ENCODE results near the gene NFATC2IP. TPM values are rescaled to one million over a fixed set of nuclear protein-coding genes. Genes with fewer than 3 reads are reported as not detected.

The NFATC2IP gene
- total and polyA plus RNA-seq, 2 of the 8 experiments (the other 6 are each of a cell fraction or from before 2014, with no cell fraction given), result 54.4 to 71.5 TPM

DNA sequence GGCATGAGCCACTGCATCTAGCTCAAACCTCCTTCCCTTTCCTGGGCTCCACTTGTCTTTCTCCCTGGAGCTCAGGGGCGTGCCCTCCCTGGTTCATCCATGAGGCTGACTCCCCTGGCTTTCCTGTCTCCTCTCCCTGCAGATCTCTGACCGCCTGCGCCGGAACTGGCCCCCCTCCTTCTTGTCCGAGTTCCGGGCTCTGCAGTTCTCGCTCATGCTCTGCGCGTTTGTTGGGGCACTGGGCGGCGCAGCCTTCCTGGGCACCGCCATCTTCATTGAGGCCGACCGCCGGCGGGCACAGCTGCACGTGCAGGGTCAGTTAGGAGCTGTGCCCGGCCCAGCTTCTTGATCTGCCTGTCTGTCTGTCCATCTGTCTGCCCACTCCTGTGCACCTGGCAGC is 32.9 kb downstream of the NFATC2IP start:
- H3K14ac ChIP-seq (ENCODE audit: insufficient read length), result no peak overlapping the region
- no peak overlapping the region for H3K4me2 ChIP-seq (ENCODE audit: insufficient read depth in 1 of 2, low read depth in 2 of 2, low read length in 2 of 2)
- H3K4ac ChIP-seq (replicated peaks; ENCODE audit: insufficient read length, low read depth, low read length), result no peak overlapping the region
- H3K4me3 ChIP-seq (ENCODE audit: extremely low read depth in 1 of 4, insufficient read depth in 2 of 4, low read depth in 3 of 4, low read length in 4 of 4), result no peak overlapping the region
- DNase-seq (ENCODE audit: low read depth in 1 of 2, low spot score in 2 of 2) (no peak), FAIRE-seq (no peak)
- H3K36me3 ChIP-seq (ENCODE audit: control insufficient read depth in 2 of 4, insufficient read depth in 4 of 4, low read length in 3 of 4), result peaks cover 0 to 16% (median 4%) of the 10 kb centered on the region in 4 experiments; a peak in 4 of 8 replicates
- H2AFZ ChIP-seq (ENCODE audit: low read length), result no peak overlapping the region
- POLR2A ChIA-PET (ENCODE audit: partially characterized antibody), result interaction anchor here (0.6 kb wide), 1 partner anchor 267 kb away, joined by 3 read pairs; no protein-coding TSS in a partner anchor
- no peak overlapping the region for H3K18ac ChIP-seq (ENCODE audit: extremely low read depth, low read length)
- H3K27ac ChIP-seq (ENCODE audit: low read depth, low read length), result no peak overlapping the region
- H4K91ac ChIP-seq (replicated peaks; ENCODE audit: insufficient read length, low read length), result no peak overlapping the region
- H3K23ac ChIP-seq (ENCODE audit: insufficient read length), result no peak overlapping the region
- no peak overlapping the region for H4K5ac ChIP-seq (ENCODE audit: insufficient read length, low read depth, low read length)
- peaks cover 5 to 7% of the 10 kb centered on the region in 2 experiments; a peak in 2 of 4 replicates for H3K9me3 ChIP-seq (ENCODE audit: insufficient read depth in 2 of 2, low read depth in 1 of 2, low read length in 1 of 2)
- TF ChIP-seq EZH2 (IDR thresholded peaks at IDR 0.05; ENCODE audit: low read depth, low read length, severe bottlenecking), result no peak
- no peak for TF ChIP-seq TAF1 (IDR thresholded peaks at IDR 0.05; ENCODE audit: low read depth, low read length)
- TF ChIP-seq SUZ12 (IDR thresholded peaks at IDR 0.05; ENCODE audit: low read length), result no peak
- TF ChIP-seq ASH2L (IDR thresholded peaks at IDR 0.05; ENCODE audit: low read length), result no peak
- no peak for TF ChIP-seq TEAD4 (IDR thresholded peaks at IDR 0.05; ENCODE audit: low read depth, low read length)
- CTCF ChIA-PET (ENCODE audit: partially characterized antibody), result interaction anchor here (1.0 to 4.0 kb wide), 5 partner anchors 10 to 20 kb away, joined by 3 to 14 read pairs (median 3); no protein-coding TSS in a partner anchor
- H4K20me1 ChIP-seq (replicated peaks in 1 of 2; ENCODE audit: control insufficient read depth in 1 of 2, insufficient read depth in 2 of 2, low read length in 2 of 2), result no peaks in the 10 kb centered on the region
- H2BK5ac ChIP-seq (ENCODE audit: low read depth, low read length), result no peak overlapping the region
- no peaks in the 10 kb centered on the region for H3K27me3 ChIP-seq (replicated peaks in 1 of 4; ENCODE audit: control insufficient read depth in 3 of 4, extremely low read depth in 1 of 4, insufficient read depth in 3 of 4, low read length in 3 of 4)
- H3K23me2 ChIP-seq (ENCODE audit: low read depth, low read length), result no peaks in the 10 kb centered on the region
- H3K56ac ChIP-seq (replicated peaks; ENCODE audit: insufficient read length, low read depth, low read length), result no peak overlapping the region
- no peak overlapping the region for H3K9ac ChIP-seq (replicated peaks in 1 of 4; ENCODE audit: extremely low read depth in 1 of 4, low read depth in 3 of 4, low read length in 3 of 4)
- H3K79me2 ChIP-seq (ENCODE audit: control insufficient read depth in 1 of 2, insufficient read depth in 2 of 2, low read length in 2 of 2), result no peaks in the 10 kb centered on the region
- no peak overlapping the region for H2BK20ac ChIP-seq (ENCODE audit: low read length)
- no peak overlapping the region for H4K8ac ChIP-seq (ENCODE audit: extremely low read depth, insufficient read depth, low read length)
- H2BK120ac ChIP-seq (replicated peaks; ENCODE audit: low read depth, low read length), result no peak overlapping the region
- no peak overlapping the region for H2AK5ac ChIP-seq (ENCODE audit: low read depth, low read length)
- no peak overlapping the region for H2BK15ac ChIP-seq (ENCODE audit: low read length)
- WGBS, 2 experiments (ENCODE audit: extremely low coverage in 1 of 2, insufficient coverage in 1 of 2, insufficient read length in 1 of 2, insufficient replicate concordance in 2 of 2, low coverage in 1 of 2, low lambda C conversion rate in 2 of 2, missing lambda C conversion rate in 1 of 2), result 92% methylated on average over 18 of the region's 18 CpGs; no CpG with 5 or more reads in 1 of the 2 experiments
- H3K4me1 ChIP-seq (replicated peaks in 1 of 4; ENCODE audit: control insufficient read depth in 3 of 4, insufficient read depth in 4 of 4, low read length in 3 of 4), result no peaks in the 10 kb centered on the region
- H2BK12ac ChIP-seq (ENCODE audit: low read depth, low read length), result no peak overlapping the region
- H3K79me1 ChIP-seq (ENCODE audit: low read depth, low read length), result no peaks in the 10 kb centered on the region

Data from H1 (cell line).